Transverse colon (tissue), 3 donors: Measurements from ENCODE around the gene PTPRA.

Source experiments
- CTCF ChIP-seq, 5 experiments: fragments of 200-600 bp in 3 of 5; fragments of 450-650 bp in 2 of 5; sonication (generic) in 3 of 5; IDR thresholded peaks; 1 replicate in 2 of 5; 2 replicates in 3 of 5; pipeline ENCODE4 v1.5.1; 2016 to 2017; ENCODE audit warnings: antibody characterized with exemption in 5 of 5, inconsistent platforms in 3 of 5, mild to moderate bottlenecking in 2 of 5, moderate library complexity in 1 of 5
- EP300 ChIP-seq: sonication (generic); formaldehyde crosslinking; IDR thresholded peaks from one replicate; pipeline ENCODE4 v1.6.1; 2017; ENCODE audit warnings: antibody characterized with exemption, low read depth

DNA sequence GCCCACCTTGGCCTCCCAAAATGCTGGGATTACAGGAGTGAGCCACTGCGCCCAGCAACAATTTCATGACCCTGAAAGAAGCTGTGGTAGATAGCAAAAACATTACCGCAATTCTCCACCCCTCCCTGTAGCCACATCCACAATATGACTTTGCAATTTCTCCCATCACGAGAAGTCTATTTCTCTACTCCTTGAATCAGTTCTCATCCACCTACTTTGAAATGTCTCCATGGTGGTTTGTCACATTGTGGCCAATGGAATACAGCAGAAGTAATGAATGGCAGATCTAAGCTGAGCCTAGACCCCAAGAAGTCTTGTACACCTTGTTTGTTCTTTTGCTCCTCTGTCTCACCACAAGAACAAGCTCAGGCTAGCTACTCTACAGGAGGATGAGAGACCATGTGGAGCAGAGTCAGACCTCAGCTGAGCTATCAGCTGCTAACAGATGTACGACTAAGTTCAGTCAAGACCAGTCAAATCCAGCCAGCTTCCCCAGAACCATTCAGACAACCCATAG is 204.4 kb downstream of the PTPRA start:
- TF ChIP-seq CTCF (IDR thresholded peaks at IDR 0.05) (no peak), EP300 (no peak)
